ENCODE data around the gene RBMS2.

DNA sequence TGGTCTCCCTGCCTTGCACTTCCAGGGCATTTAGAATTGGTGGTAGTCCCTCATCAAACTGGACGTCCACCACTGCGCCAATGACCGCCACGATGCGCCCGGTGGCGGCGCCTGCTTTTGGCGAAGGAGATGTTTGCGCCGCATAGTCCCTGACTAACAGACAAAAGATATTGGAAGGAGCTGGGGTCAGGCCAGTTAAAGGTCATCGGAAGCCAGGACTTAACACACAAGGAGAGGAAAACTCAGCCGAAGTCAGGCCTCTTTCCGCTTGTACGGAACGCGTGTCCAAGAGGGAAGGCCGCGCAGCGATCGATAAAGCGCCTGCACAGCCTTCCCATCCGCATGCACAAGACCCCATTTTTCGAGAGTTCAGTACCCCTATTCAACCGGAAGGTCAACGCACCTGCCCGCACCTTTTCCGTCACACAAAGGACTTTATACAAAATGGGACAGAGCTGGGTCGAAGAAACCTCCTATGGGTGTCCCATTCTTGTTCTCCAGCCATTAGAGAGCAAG lies 123.6 kb downstream of the RBMS2 start:
- TF ChIP-seq POLR2A (IDR thresholded peaks at IDR 0.05) (no peak), CTCF (IDR thresholded peaks at IDR 0.05) (no peak), EP300 (IDR thresholded peaks at IDR 0.05) (no peak), POLR2AphosphoS5 (IDR thresholded peaks at IDR 0.05) (no peak)

All from upper lobe of left lung (tissue), 4 donors.